Stimulated activated CD8-positive, alpha-beta memory T cell treated with anti-CD3 and anti-CD28 coated beads, Interleukin-12 subunit alpha, Interleukin-12 subunit beta, amount 100 ng/mL, for 24 hours (primary cell): ENCODE data around the gene PDE6B.

Source experiments
- DNase-seq: peaks from one replicate; pipeline ENCODE4 v3.0.0-alpha.2; 2020; ENCODE audit errors: extremely low read depth

PDE6B gene

GRCh38 chr4:600850-601515 lies 24.4 kb upstream of the PDE6B start:
- peak; percentile 21 for DNase-seq

GRCh38 chr4:601612-602558 lies 23.5 kb upstream of the PDE6B start:
- no peak for DNase-seq

GRCh38 chr4:602559-602942 lies 22.8 kb upstream of the PDE6B start:
- DNase-seq: peak; percentile 36

DNA sequence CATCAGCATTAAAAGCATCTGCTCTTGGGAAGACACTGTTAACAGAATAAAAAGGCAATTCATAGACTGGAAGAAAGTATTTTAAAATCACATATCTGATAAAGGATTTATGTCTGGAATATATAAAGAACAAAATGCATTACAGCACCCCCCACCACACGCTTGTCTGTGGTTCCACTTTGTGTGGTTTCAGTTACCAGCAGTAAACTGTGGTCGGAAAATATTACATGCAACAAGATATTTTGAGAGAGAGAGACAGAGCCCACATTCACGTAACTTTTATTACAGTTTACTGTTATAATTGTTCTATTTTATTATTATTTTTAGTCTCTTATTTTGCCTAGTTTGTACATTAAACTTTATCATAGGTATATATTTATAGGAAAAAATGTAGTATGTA lies 21.2 kb upstream of the PDE6B start:
- no peak for DNase-seq

GRCh38 chr4:605702-606425 lies 19.5 kb upstream of the PDE6B start:
- no peak for DNase-seq

GRCh38 chr4:608236-608635 lies 17.1 kb upstream of the PDE6B start:
- no peak for DNase-seq

DNA sequence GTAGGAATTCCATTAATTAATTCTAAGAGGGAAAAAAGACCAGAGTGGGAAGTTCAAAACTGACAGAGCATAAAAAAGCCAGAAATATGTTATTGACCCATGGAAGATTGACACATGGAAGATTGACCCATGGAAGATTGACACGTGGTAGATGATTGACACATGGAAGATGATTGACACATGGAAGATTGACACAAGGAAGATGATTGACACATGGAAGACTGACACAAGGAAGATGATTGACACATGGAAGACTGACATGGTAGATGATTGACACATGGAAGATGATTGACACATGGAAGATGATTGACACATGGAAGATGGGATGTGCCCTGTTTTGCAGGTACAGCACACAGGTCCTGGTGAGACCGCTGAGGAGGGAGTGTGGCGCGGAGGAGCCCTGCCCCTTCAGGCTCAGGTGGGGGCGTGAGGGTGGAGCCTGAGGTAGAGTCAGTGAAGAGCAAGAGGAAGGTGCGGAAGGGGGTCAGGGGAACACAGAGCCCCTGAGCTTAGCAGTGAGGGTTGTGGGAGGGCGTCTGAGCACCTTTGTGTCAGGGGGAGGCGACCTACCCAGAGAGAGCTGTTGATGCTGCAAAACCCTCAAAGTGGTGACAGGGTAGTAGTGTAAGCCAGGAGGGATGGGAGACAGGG lies 15.8 kb upstream of the PDE6B start:
- no peak for DNase-seq

DNA sequence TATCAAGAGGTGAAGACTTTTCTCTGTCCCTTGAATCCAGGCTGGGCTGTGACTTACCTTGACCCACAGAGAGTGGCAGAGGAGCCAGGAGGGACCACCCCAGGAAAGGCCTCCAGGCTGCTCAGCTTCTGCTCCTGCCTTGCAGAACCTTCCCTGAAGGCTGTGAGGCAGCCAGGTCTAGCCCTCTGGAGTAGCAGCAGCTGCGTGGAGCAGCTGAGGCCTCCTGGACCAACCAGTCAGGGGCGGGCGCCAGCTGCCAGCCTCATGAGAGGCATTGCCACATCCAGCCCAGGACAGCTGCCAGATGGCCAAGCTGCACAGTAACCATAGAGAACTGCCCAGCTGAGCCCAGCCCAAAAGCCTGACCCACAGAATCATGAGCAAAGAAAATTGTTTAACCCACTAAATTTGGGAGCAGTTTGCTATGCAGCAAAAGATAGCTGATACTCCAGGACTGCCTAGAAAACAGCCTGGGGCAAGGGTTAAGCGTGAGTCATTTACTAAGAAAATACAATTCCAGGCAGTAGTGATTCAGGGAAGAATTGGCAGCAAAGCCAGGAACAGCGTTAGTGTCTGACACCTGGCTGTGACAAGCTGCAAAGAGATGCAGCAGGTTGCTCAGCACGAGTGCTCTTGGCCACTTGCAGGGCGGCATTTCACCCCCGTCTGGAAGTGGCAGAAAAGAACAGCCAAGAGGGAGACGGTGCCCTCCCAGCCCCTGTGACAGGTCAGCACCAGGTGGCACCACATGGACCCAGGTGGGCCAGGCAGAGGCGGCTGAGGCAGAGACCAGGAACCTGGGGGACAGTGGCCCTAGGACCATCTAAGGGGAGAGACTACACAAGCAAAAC lies 14.7 kb upstream of the PDE6B start:
- DNase-seq: no peak

GRCh38 chr4:612052-612748 lies 13.2 kb upstream of the PDE6B start:
- no peak for DNase-seq

DNA sequence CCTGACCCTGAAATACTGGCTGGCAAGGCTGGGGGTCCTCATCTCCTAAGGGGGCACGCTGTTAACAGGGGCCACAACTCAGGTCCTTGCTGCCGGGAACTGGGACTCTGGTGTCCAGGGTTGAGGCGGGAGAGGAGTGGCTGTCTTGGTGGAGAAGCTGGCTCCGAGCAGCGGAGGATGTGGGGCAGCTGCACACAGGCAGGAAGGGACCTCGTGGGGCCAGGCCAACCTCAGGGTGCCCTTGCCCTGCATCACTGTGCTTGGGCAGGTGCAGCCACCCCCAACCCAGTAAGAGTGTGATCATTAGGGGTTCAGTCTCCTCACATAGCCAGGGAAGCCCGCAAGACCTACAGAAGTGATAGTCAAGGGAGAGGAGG lies 12.6 kb upstream of the PDE6B start:
- no peak for DNase-seq

GRCh38 chr4:613126-613525 lies 12.2 kb upstream of the PDE6B start:
- DNase-seq: no peak

DNA sequence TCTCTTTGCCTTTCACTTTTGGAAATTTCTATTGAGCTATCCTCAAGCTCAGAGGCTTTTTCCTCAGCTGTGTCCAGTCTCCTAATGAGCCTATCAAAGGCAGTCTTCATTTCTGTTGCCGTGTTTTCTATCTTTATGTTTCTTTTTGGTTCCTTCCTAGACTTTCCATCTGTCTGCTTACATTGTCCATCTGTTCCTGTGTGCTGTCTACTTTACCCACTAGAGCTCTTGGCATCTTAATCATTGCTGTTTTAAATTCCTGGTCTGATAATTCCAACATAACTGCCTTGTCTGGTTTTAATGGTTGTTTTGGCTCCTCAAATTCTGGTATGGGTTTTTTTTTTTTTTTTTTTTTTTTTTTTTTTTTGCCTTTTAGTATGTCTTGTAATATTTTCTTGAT lies 9.3 kb upstream of the PDE6B start:
- DNase-seq: no peak

DNA sequence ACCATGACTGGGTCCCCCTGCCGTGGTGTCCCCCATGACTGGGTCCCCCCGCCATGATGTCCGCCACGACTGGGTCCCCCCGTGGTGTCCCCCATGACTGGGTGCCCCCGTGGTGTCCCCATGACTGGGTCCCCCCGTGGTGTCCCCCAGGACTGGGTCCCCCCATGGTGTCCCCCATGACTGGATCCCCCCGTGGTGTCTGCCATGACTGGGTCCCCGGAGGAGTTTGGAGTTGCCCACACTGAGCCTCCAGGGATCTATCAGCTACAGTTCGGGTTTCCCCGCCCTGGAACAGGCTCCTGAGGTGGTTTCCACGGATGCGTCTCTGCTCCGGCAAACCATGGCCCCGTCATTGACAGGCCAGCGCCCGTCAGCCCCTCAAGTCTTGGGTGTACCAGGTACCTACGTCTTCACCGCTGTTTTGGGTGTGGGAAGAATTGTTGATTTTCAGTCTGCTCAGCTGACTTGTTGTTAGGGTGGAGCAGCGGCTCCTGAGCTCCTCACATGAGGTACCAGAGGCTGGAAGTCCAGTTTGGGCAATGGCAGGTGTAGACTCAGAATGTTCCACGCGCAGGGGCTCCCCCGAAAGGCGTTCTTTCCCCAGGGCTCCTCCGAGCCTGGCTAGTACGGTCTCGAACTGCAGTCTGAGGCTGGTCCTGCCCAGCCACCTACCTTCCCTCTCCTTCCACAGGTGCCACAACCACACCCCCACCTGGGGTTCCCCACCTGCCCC lies 8.3 kb upstream of the PDE6B start:
- DNase-seq: no peak

DNA sequence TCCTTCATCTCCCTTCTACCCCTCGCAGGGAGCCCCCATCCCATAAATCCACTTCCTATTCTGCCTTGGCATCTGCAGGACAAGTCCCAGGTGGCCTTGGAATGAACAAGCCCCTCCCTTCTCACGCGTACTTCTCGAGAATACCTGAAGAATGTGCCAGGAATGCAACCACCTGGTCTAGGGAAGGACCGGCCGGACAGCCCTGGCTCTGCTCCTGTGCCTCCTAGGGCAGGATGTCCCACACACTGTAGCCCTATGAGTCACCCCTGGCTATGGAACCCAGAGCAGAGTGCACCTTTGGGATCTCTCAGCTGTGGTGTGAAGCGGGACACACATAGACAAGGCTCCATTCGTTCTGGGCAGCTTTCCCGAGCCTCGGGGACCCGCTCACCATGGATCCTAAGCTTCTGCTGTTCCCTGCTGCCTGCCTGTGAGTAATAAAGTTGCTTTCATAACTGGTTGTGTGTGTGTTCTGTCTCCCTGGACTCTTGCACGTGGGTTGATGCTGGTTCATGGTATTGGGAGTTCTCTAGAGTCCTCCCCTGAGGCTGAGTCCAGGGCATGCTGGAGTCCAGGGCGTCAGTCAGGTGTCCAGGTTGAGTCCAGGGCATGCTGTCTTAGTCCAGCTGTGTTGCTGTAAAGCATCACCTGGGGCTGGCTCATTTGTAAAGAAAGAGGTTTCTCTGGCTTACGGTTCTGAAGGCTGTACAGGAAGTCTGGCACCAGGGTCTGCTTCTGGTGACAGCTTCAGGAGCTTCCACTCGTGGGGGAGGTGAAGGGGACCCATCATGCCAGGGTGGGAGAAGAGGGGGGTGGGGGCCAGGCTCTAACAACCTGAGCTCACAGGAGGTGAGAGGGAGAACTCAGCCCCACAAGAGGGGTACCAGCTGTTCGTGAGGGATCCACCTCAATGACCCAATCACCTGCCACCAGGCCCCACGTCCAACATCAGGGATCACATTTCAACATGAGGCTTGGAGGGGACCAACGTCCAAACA lies 7.4 kb upstream of the PDE6B start:
- no peak for DNase-seq

DNA sequence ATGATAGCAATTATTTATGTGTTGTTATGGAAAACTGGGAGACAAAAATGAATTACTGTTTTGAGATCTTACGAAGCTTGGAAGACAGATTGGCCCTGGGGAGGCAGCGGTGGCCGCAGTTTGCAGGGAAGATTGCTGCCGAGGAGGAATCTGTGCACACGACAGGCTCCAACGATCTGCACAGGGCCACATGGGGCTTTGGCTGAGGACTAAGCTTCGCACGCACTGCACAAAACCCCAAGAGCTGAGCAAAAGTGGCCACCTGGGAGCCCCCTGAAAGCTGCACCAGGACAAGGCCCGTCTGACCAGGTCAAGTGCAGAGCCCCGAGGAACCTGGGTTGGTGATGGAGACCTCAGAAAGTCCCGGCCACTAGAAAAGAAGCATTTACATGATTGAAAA lies 5.2 kb upstream of the PDE6B start:
- no peak for DNase-seq

DNA sequence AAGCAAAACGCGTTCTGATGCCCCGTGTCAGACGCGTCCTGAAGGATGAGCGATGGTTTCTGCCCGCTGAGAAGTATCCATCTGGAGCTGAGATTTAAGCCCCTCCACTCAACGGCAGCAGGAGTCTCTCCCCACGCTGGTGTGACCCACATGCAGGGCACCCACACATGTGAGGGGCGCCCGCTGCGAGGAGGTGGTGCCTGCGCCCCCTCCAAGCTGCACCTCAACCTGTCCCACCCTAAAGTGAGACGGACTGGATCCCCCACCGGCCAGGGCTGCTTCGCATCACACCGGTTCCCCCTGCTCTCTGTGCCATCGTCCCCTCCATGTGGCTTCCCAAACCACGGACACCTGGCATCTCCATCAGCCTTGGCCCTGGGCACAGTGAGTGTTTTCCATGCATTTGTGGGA lies 4.5 kb upstream of the PDE6B start:
- no peak for DNase-seq

GRCh38 chr4:621296-622070 lies 3.9 kb upstream of the PDE6B start:
- no peak for DNase-seq
